BJ (cell line): ENCODE measurements around the gene PRR5. TPM values are rescaled to one million over a fixed set of nuclear protein-coding genes. Genes with fewer than 3 reads are reported as not detected.

Source experiments
- CTCF ChIA-PET: fragments of 350-600 bp; formaldehyde crosslinking; extraction: SDS; loops from one replicate; lab custom pipeline; 2021; ENCODE audit warnings: antibody characterized with exemption, inconsistent platforms; lab: Yijun Ruan, JAX
- POLR2A ChIA-PET: fragments of 300-600 bp; sonication (Branson Sonifier 250); formaldehyde crosslinking; extraction: SDS; loops from one replicate; lab custom pipeline; 2021; ENCODE audit warnings: antibody characterized with exemption; lab: Charles Lee
- DNase-seq: peaks from one replicate; pipeline ENCODE4 v3.0.0-alpha.2; 2011; ENCODE audit warnings: low read depth
- H3K27me3 ChIP-seq: 2 replicates; pipeline ENCODE4 v1.6.0; 2011; ENCODE audit warnings: low read length; ENCODE audit not compliant: control insufficient read depth, insufficient read depth
- H3K36me3 ChIP-seq: 2 replicates; pipeline ENCODE4 v1.5.1; 2011; ENCODE audit warnings: low read length; ENCODE audit not compliant: control insufficient read depth, insufficient read depth
- H3K4me3 ChIP-seq: 2 replicates; pipeline ENCODE4 v1.5.1; 2011; ENCODE audit warnings: low read depth, mild to moderate bottlenecking, control low read depth, low read length
- CTCF ChIP-seq: IDR thresholded peaks from 2 replicates; pipeline ENCODE4 v1.5.1; 2011; ENCODE audit warnings: low read depth, mild to moderate bottlenecking, control low read depth, inconsistent platforms, low read length, moderate library complexity; ENCODE audit not compliant: insufficient read depth
- polyA plus RNA-seq: library from polyadenylated mRNA; depleted of rRNA; stranded (reverse); fragments of >200 nt; gene quantifications from 2 replicates; pipeline ENCODE4 v1.2.3, GENCODE V29; 2011

The PRR5 gene
- polyA plus RNA-seq, 1 experiment = 33.4 TPM

- TF ChIP-seq CTCF = no peak
- ChIA-PET POLR2A (no interaction called here), CTCF (interaction anchor here (0.7 kb wide), 2 partner anchors 23 to 24 kb away, joined by 3 to 4 read pairs; no protein-coding TSS in a partner anchor)
- DNase-seq = no peak
- Histone ChIP-seq H3K27me3 (peaks cover 1% of the 10 kb centered on the region; the same call in 1 of the 2 replicates), H3K4me3 (no peak overlapping the region), H3K36me3 (no peaks in the 10 kb centered on the region)
Observed at GRCh38 chr22:44661070-44661469, 40.9 kb upstream of the PRR5 start.

- TF ChIP-seq CTCF = no peak
- Histone ChIP-seq H3K36me3 (no peaks in the 10 kb centered on the region), H3K27me3 (peaks cover 1% of the 10 kb centered on the region; the same call in 1 of the 2 replicates), H3K4me3 (no peak overlapping the region)
- DNase-seq = no peak
- ChIA-PET POLR2A (no interaction called here), CTCF (interaction anchor here (0.7 kb wide), 2 partner anchors 22 to 23 kb away, joined by 3 to 4 read pairs; no protein-coding TSS in a partner anchor)
Observed at GRCh38 chr22:44661659-44662569, 40.1 kb upstream of the PRR5 start.

- H3K4me3 ChIP-seq = no peak overlapping the region
- H3K27me3 ChIP-seq = peaks cover 3% of the 10 kb centered on the region
- TF ChIP-seq CTCF = no peak
- ChIA-PET CTCF (interaction anchor here (1.6 to 2.0 kb wide), 2 partner anchors 37 to 670 kb away, joined by 6 to 9 read pairs; no protein-coding TSS in a partner anchor), POLR2A (no interaction called here)
- DNase-seq = no peak
- no peaks in the 10 kb centered on the region for H3K36me3 ChIP-seq
Observed at GRCh38 chr22:44663256-44663999, 38.6 kb upstream of the PRR5 start.

- TF ChIP-seq CTCF = no peak
- CTCF ChIA-PET = interaction anchor here (0.7 to 2.0 kb wide), 4 partner anchors 13 to 671 kb away, joined by 4 to 9 read pairs (median 6); no protein-coding TSS in a partner anchor
- Histone ChIP-seq H3K4me3 (no peak overlapping the region), H3K27me3 (peaks cover 3% of the 10 kb centered on the region), H3K36me3 (no peaks in the 10 kb centered on the region)
- DNase-seq = no peak
- POLR2A ChIA-PET = interaction anchor here (0.6 kb wide), 1 partner anchor 269 kb away, joined by 3 read pairs; no protein-coding TSS in a partner anchor
Observed at GRCh38 chr22:44664149-44664548, 37.9 kb upstream of the PRR5 start.
